HUES64 (cell line): Measurements from ENCODE around the gene ZNF431.
"Not testable (repeated sequence)": the region's sequence is repeated elsewhere in the genome, so short reads cannot be mapped to it uniquely, and the experiment has no call there.

ENCODE experiments used
- H3K27ac ChIP-seq: 2 replicates; pipeline ENCODE4 v1.7.0; 2013; ENCODE audit warnings: low read depth, low read length, inconsistent platforms
- H3K27me3 ChIP-seq: 2 replicates; pipeline ENCODE4 v1.6.1; 2013; ENCODE audit warnings: mild to moderate bottlenecking, low read length; ENCODE audit not compliant: insufficient read depth
- H3K36me3 ChIP-seq: 2 replicates; pipeline ENCODE4 v1.6.1; 2013; ENCODE audit warnings: mild to moderate bottlenecking, low read length; ENCODE audit not compliant: insufficient read depth
- H3K4me1 ChIP-seq: 2 replicates; pipeline ENCODE4 v1.6.1; 2013; ENCODE audit warnings: mild to moderate bottlenecking, low read length, moderate library complexity; ENCODE audit not compliant: insufficient read depth
- H3K4me3 ChIP-seq: 2 replicates; pipeline ENCODE4 v1.5.1; 2013; ENCODE audit warnings: mild to moderate bottlenecking, low read length, moderate library complexity
- H3K9ac ChIP-seq: 2 replicates; pipeline ENCODE4 v1.6.1; 2013; ENCODE audit warnings: mild to moderate bottlenecking, low read depth, low read length
- H3K9me3 ChIP-seq: 2 replicates; pipeline ENCODE4 v1.6.1; 2013; ENCODE audit warnings: low read depth, low read length; ENCODE audit not compliant: insufficient read depth
- WGBS: fragments of 150-250, 120-280 bp; methylation state at CpG from one replicate; pipeline ENCODE4 v1.1.7; 2013; ENCODE audit warnings: missing lambda C conversion rate; 5-methylcytosine and 5-hydroxymethylcytosine counted together

Gene ZNF431

DNA sequence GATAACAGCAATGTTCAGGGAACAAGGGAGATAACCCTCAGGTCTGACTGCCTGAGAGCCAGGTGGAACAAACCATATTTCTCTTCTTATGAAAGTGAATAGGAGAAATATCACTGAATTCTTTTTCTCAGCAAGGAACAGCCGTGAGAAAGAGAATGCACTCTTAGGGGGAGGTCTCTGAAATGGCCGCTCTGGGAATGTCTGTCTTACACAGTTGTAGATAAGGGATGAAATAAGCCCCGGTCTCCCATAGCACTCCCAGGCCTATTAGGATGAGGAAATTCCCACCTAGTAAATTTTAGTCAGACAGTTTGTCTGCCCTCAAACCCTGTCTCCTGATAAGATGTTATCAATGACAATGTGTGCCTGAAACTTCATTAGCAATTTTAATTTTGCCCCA lies 88.1 kb downstream of the ZNF431 start:
- WGBS = 86% methylated on average over 3 of the region's 3 CpGs
- not testable (repeated sequence) for H3K9ac ChIP-seq, H3K27me3 ChIP-seq, H3K4me3 ChIP-seq, H3K4me1 ChIP-seq, H3K36me3 ChIP-seq, H3K27ac ChIP-seq
- peaks cover 26% of the 10 kb centered on the region for H3K9me3 ChIP-seq

GRCh38 chr19:21233691-21234090 lies 91.9 kb downstream of the ZNF431 start:
- Histone ChIP-seq H3K27ac (no peak overlapping the region), H3K9ac (no peak overlapping the region), H3K27me3 (no peaks in the 10 kb centered on the region), H3K4me3 (no peak overlapping the region), H3K4me1 (no peaks in the 10 kb centered on the region), H3K36me3 (no peaks in the 10 kb centered on the region), H3K9me3 (peaks cover 26% of the 10 kb centered on the region)
- WGBS = 89% methylated on average over 2 of the region's 2 CpGs

DNA sequence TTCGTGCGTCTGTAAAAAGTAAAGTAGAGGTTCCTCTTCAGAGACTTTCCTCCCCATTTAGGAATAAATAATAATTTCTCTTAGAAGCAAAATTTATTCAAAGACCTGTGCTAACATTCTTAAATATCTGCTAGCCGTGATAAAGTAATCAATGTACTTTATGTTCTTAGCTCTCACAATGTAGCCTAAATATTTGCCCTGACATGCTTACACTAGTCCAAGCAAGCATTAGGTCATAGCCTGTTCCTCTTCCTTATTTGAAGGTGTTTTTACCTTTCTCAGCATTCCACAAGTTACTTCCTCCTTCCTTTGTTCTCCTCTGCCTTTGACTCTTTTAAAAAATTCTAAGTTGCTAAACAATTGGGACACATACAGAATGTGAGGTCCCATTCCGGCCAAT lies 94.9 kb downstream of the ZNF431 start:
- not testable (repeated sequence) for H3K9ac ChIP-seq, H3K27ac ChIP-seq, H3K4me3 ChIP-seq, H3K36me3 ChIP-seq, H3K9me3 ChIP-seq, H3K4me1 ChIP-seq, H3K27me3 ChIP-seq
- 98% methylated on average over 2 of the region's 4 CpGs for WGBS

GRCh38 chr19:21238670-21239069 lies 96.8 kb downstream of the ZNF431 start:
- Histone ChIP-seq H3K27me3 (no peaks in the 10 kb centered on the region), H3K4me1 (no peaks in the 10 kb centered on the region), H3K9me3 (0 out of 2 replicates have a peak, but pooled peaks cover 3% of the 10 kb centered on the region), H3K9ac (no peak overlapping the region), H3K27ac (no peak overlapping the region), H3K36me3 (no peaks in the 10 kb centered on the region), H3K4me3 (no peak overlapping the region)
- 77% methylated on average over 1 of the region's 2 CpGs for WGBS
